Measurements from ENCODE around the gene CELF4. TPM values are rescaled to one million over a fixed set of nuclear protein-coding genes. Genes with fewer than 3 reads are reported as not detected.
A peak's percentile ranks its signal among the peaks of the same experiment; 100 is the strongest.

CELF4 gene
- total RNA-seq, 1 donor from 2014 or later, result 0.51 TPM

GRCh38 chr18:37348729-37349128, 216.9 kb downstream of the CELF4 start:
- DNase-seq, result no peak

GRCh38 chr18:37346048-37346447, 219.6 kb downstream of the CELF4 start:
- no peak for DNase-seq

- DNase-seq, result no peak
Observed at GRCh38 chr18:37343542-37343851, 222.1 kb downstream of the CELF4 start.

- no peak for DNase-seq
Observed at GRCh38 chr18:37341473-37342086, 224.0 kb downstream of the CELF4 start.

GRCh38 chr18:37341016-37341415, 224.6 kb downstream of the CELF4 start:
- no peak for DNase-seq

GRCh38 chr18:37339701-37340215, 225.8 kb downstream of the CELF4 start:
- DNase-seq, result no peak

GRCh38 chr18:37336568-37337285, 228.9 kb downstream of the CELF4 start:
- no peak for DNase-seq

- DNase-seq, result no peak
Observed at GRCh38 chr18:37335409-37335736, 230.2 kb downstream of the CELF4 start.

GRCh38 chr18:37334631-37335408, 230.8 kb downstream of the CELF4 start:
- peak; percentile 16 for DNase-seq

- DNase-seq, result no peak
Observed at GRCh38 chr18:37332628-37333420, 232.8 kb downstream of the CELF4 start.

GRCh38 chr18:37332219-37332618, 233.4 kb downstream of the CELF4 start:
- no peak for DNase-seq

GRCh38 chr18:37330173-37330572, 235.4 kb downstream of the CELF4 start:
- no peak for DNase-seq

GRCh38 chr18:37328946-37329719, 236.5 kb downstream of the CELF4 start:
- DNase-seq, result no peak

- no peak for DNase-seq
Observed at GRCh38 chr18:37327063-37327577, 238.5 kb downstream of the CELF4 start.

- peak; percentile 71 for DNase-seq
Observed at GRCh38 chr18:37322492-37323035, 243.0 kb downstream of the CELF4 start.

- no peak for DNase-seq
Observed at GRCh38 chr18:37321582-37322491, 243.8 kb downstream of the CELF4 start.

- no peak for DNase-seq
Observed at GRCh38 chr18:37320317-37320716, 245.3 kb downstream of the CELF4 start.

GRCh38 chr18:37318360-37319355, 246.9 kb downstream of the CELF4 start:
- no peak for DNase-seq

GRCh38 chr18:37317486-37317885, 248.1 kb downstream of the CELF4 start:
- no peak for DNase-seq
